ENCODE results near the gene IGBP1.

GRCh38 chrX:70168238-70169188 lies 35.3 kb downstream of the IGBP1 start:
- TF ChIP-seq CTCF (IDR thresholded peaks at IDR 0.05) (no peak), TEAD1 (CRISPR knock-in tag; IDR thresholded peaks at IDR 0.05) (no peak), USF1 (CRISPR knock-in tag; IDR thresholded peaks at IDR 0.05) (no peak), HMGXB4 (CRISPR knock-in tag; IDR thresholded peaks at IDR 0.05) (no peak)

Measured in WTC11 (cell line).